ENCODE data around the gene KANSL1.

DNA sequence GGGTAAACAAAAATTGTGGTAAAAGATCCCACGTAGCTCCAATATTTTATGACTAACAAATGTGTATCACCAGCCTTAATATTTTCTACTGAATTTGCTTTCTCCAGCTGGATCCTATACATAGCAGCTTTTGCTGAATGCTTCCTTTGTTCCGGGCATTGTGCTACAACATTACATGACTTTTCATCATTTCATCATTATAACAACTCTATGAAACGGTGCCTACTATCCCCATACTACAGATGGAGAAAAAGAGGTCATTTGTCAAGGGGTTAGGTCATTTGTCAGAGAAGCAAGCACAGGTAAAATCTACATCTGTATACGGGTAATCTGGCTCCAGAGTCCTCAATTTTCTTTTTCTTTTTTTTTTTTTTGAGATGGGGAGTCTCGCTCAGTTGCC, 74.3 kb downstream of the KANSL1 start:
- TF ChIP-seq, protein P1, sequence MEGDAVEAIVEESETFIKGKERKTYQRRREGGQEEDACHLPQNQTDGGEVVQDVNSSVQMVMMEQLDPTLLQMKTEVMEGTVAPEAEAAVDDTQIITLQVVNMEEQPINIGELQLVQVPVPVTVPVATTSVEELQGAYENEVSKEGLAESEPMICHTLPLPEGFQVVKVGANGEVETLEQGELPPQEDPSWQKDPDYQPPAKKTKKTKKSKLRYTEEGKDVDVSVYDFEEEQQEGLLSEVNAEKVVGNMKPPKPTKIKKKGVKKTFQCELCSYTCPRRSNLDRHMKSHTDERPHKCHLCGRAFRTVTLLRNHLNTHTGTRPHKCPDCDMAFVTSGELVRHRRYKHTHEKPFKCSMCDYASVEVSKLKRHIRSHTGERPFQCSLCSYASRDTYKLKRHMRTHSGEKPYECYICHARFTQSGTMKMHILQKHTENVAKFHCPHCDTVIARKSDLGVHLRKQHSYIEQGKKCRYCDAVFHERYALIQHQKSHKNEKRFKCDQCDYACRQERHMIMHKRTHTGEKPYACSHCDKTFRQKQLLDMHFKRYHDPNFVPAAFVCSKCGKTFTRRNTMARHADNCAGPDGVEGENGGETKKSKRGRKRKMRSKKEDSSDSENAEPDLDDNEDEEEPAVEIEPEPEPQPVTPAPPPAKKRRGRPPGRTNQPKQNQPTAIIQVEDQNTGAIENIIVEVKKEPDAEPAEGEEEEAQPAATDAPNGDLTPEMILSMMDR (IDR thresholded peaks at IDR 0.05), result no peak
- no peak for TF ChIP-seq POLR2AphosphoS5 (IDR thresholded peaks at IDR 0.05)
